H9 (cell line): Measurements from ENCODE around the gene ZNF407. TPM values are rescaled to one million over a fixed set of nuclear protein-coding genes. Genes with fewer than 3 reads are reported as not detected.

Experiments used
- DNase-seq: peaks from one replicate; pipeline ENCODE4 v3.0.0-alpha.2; 2017
- H2AFZ ChIP-seq: one replicate; pipeline ENCODE4 v1.6.1; 2013; ENCODE audit warnings: mild to moderate bottlenecking, low read length, control low read depth, moderate library complexity
- H2AK5ac ChIP-seq: 2 replicates; pipeline ENCODE4 v1.6.1; 2013; ENCODE audit warnings: low read length, control low read depth, mixed read lengths; ENCODE audit not compliant: insufficient read length
- H2BK120ac ChIP-seq: one replicate; pipeline ENCODE4 v1.6.1; 2013; ENCODE audit warnings: low read depth, mild to moderate bottlenecking, low read length, control low read depth, inconsistent platforms; ENCODE audit not compliant: poor library complexity, severe bottlenecking
- H2BK12ac ChIP-seq: 2 replicates; pipeline ENCODE4 v1.6.1; 2013; ENCODE audit warnings: low read length, control low read depth, mixed read lengths, low read depth; ENCODE audit not compliant: insufficient read length
- H2BK15ac ChIP-seq: 2 replicates; pipeline ENCODE4 v1.6.1; 2013; ENCODE audit warnings: low read depth, low read length, control low read depth
- H2BK20ac ChIP-seq: one replicate; pipeline ENCODE4 v1.6.1; 2013; ENCODE audit warnings: low read depth, mild to moderate bottlenecking, low read length, control low read depth, inconsistent platforms; ENCODE audit not compliant: poor library complexity, severe bottlenecking
- H2BK5ac ChIP-seq: 2 replicates; pipeline ENCODE4 v1.6.1; 2013; ENCODE audit warnings: low read length, control low read depth, mixed read lengths; ENCODE audit not compliant: insufficient read length
- H3K14ac ChIP-seq: 2 replicates; pipeline ENCODE4 v1.6.1; 2013; ENCODE audit warnings: low read length, control low read depth; ENCODE audit not compliant: insufficient read depth
- H3K18ac ChIP-seq: 2 replicates; pipeline ENCODE4 v1.6.1; 2013; ENCODE audit warnings: low read depth, mild to moderate bottlenecking, mixed read lengths, low read length, control low read depth; ENCODE audit not compliant: insufficient read length
- H3K23ac ChIP-seq: 2 replicates; pipeline ENCODE4 v1.6.1; 2013; ENCODE audit warnings: low read length, control low read depth, mixed read lengths, low read depth; ENCODE audit not compliant: insufficient read length
- H3K23me2 ChIP-seq: 2 replicates; pipeline ENCODE4 v1.6.1; 2013; ENCODE audit warnings: low read depth, mild to moderate bottlenecking, mixed read lengths, low read length, control low read depth; ENCODE audit not compliant: insufficient read length, poor library complexity, severe bottlenecking
- H3K27ac ChIP-seq: 2 replicates; pipeline ENCODE4 v1.5.1; 2013; ENCODE audit warnings: low read length, control low read depth, mixed read lengths, low read depth; ENCODE audit not compliant: insufficient read length
- H3K27me3 ChIP-seq: 2 replicates; pipeline ENCODE4 v1.6.1; 2013; ENCODE audit warnings: low read length, control low read depth, inconsistent platforms; ENCODE audit not compliant: insufficient read depth
- H3K4ac ChIP-seq: 2 replicates; pipeline ENCODE4 v1.6.1; 2013; ENCODE audit warnings: low read depth, mild to moderate bottlenecking, control low read depth, inconsistent platforms, low read length, moderate library complexity
- H3K4me1 ChIP-seq: 2 replicates; pipeline ENCODE4 v1.6.1; 2013; ENCODE audit warnings: low read length, control low read depth, inconsistent platforms; ENCODE audit not compliant: insufficient read depth
- H3K4me2 ChIP-seq: 2 replicates; pipeline ENCODE4 v1.6.1; 2013; ENCODE audit warnings: low read length, control low read depth, mixed read lengths; ENCODE audit not compliant: insufficient read length, insufficient read depth
- H3K56ac ChIP-seq: 2 replicates; pipeline ENCODE4 v1.6.1; 2013; ENCODE audit warnings: low read depth, mild to moderate bottlenecking, mixed read lengths, low read length, control low read depth; ENCODE audit not compliant: insufficient read length
- H3K79me1 ChIP-seq: 2 replicates; pipeline ENCODE4 v1.6.1; 2013; ENCODE audit warnings: low read depth, mild to moderate bottlenecking, moderate library complexity, low read length, control low read depth, inconsistent platforms; ENCODE audit not compliant: insufficient read depth, poor library complexity, severe bottlenecking
- H3K79me2 ChIP-seq: 2 replicates; pipeline ENCODE4 v1.6.1; 2013; ENCODE audit warnings: low read length, control low read depth, inconsistent platforms; ENCODE audit not compliant: insufficient read depth
- H3K9ac ChIP-seq: 2 replicates; pipeline ENCODE4 v1.6.1; 2013; ENCODE audit warnings: low read length, control low read depth, mixed read lengths; ENCODE audit not compliant: insufficient read length; ENCODE audit errors: extremely low read depth
- H3K9me3 ChIP-seq: one replicate; pipeline ENCODE4 v1.6.1; 2013; ENCODE audit warnings: low read depth, low read length, inconsistent platforms; ENCODE audit not compliant: control insufficient read depth
- H3T11ph ChIP-seq: one replicate; pipeline ENCODE4 v1.6.1; 2013; ENCODE audit warnings: mild to moderate bottlenecking, low read length, control low read depth, inconsistent platforms
- H4K20me1 ChIP-seq: one replicate; pipeline ENCODE4 v1.6.1; 2013; ENCODE audit not compliant: control insufficient read depth, insufficient read length, insufficient read depth
- H4K5ac ChIP-seq: 2 replicates; pipeline ENCODE4 v1.6.1; 2013; ENCODE audit warnings: low read depth, mild to moderate bottlenecking, mixed read lengths, low read length, control low read depth; ENCODE audit not compliant: insufficient read length
- H4K8ac ChIP-seq: replicated peaks from 2 replicates; pipeline ENCODE4 v1.6.1; 2013; ENCODE audit warnings: low read length, control low read depth, mixed read lengths, low read depth; ENCODE audit not compliant: insufficient read length
- H4K91ac ChIP-seq: 2 replicates; pipeline ENCODE4 v1.6.1; 2013; ENCODE audit warnings: low read depth, mild to moderate bottlenecking, moderate library complexity, mixed read lengths, low read length, control low read depth; ENCODE audit not compliant: insufficient read length
- H3K27ac Mint-ChIP-seq, 3 experiments: 2 replicates in 2 of 3; 3 replicates in 1 of 3; pipeline ENCODE4 v1.8.0; 2020 to 2021; ENCODE audit warnings: mixed read lengths in 3 of 3, mild to moderate bottlenecking in 1 of 3, moderate library complexity in 1 of 3
- H3K27me3 Mint-ChIP-seq: 2 replicates; pipeline ENCODE4 v1.8.0; 2021; ENCODE audit warnings: low read depth, mild to moderate bottlenecking, moderate library complexity, mixed read lengths
- H3K36me3 Mint-ChIP-seq, 3 experiments: 2 replicates in 2 of 3; 3 replicates in 1 of 3; pipeline ENCODE4 v1.8.0; 2020 to 2021; ENCODE audit warnings: low read depth in 3 of 3, mixed read lengths in 3 of 3; ENCODE audit not compliant: insufficient read depth in 1 of 3
- H3K4me1 Mint-ChIP-seq, 2 experiments: 2 replicates each; pipeline ENCODE4 v1.8.0; 2020; ENCODE audit warnings: mixed read lengths in 2 of 2
- H3K4me3 Mint-ChIP-seq, 2 experiments: 2 replicates in 1 of 2; 3 replicates in 1 of 2; pipeline ENCODE4 v1.8.0; 2020 to 2021; ENCODE audit warnings: mild to moderate bottlenecking in 2 of 2, mixed read lengths in 2 of 2, moderate library complexity in 1 of 2
- H3K9me3 Mint-ChIP-seq, 2 experiments: 2 replicates in 1 of 2; 3 replicates in 1 of 2; pipeline ENCODE4 v1.8.0; 2020; ENCODE audit warnings: mild to moderate bottlenecking in 2 of 2, mixed read lengths in 2 of 2, moderate library complexity in 1 of 2
- WGBS: extraction: QIAGEN DNeasy Blood & Tissue Kit; methylation state at CpG from one replicate; pipeline ENCODE4 v1.1.7; 2013; ENCODE audit warnings: missing lambda C conversion rate, low lambda C conversion rate, mixed read lengths; ENCODE audit not compliant: insufficient read length; ENCODE audit errors: extremely low coverage; 5-methylcytosine and 5-hydroxymethylcytosine counted together
- total RNA-seq: library from RNA; stranded (reverse); gene quantifications from 2 replicates; pipeline ENCODE4 v1.2.1, GENCODE V29; 2021
- TF ChIP-seq, protein P1 (sequence below): fragments of 200-600 bp; sonication (generic); conservative IDR thresholded peaks from 3 replicates; pipeline ENCODE4 v1.8.0; 2021; ENCODE audit warnings: antibody characterized with exemption, mild to moderate bottlenecking

ZNF407 gene
- total RNA-seq, 1 experiment from 2014 or later: 8.7 TPM

DNA sequence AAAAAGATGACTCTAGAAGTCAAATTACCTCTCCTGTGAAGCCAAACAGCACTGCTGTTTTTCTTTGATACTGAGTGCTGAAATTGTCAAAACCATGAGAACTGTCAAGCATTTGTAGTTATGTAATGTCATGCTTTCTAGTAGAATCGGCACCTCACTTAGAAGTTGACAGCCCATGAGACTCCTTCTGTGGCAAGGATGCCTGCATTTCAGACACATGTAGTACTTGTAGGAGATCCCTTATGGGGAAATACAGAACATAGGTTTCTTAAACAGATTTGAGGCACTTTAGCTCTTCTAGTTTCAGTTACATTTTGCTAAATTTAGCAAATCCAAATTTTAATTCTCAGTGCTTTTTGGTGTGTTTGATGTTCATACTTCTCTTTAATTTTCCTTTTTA, 15.7 kb downstream of the ZNF407 start:
- no peak overlapping the region for H3K27ac ChIP-seq
- no peak for DNase-seq
- no peak overlapping the region for H3K18ac ChIP-seq
- no peak overlapping the region for H2BK20ac ChIP-seq
- no peak overlapping the region for H4K5ac ChIP-seq
- no peak overlapping the region for H2BK12ac ChIP-seq
- Mint-ChIP-seq H3K27ac (no peak overlapping the region), H3K9me3 (no peaks in the 10 kb centered on the region; a peak in 1 of 5 replicates), H3K4me1 (peaks cover 2 to 3% of the 10 kb centered on the region in 2 experiments; a peak in 2 of 4 replicates), H3K4me3 (no peak overlapping the region), H3K36me3 (no peaks in the 10 kb centered on the region), H3K27me3 (no peaks in the 10 kb centered on the region)
- H3K4me2 ChIP-seq: no peak overlapping the region
- H2AK5ac ChIP-seq: no peak overlapping the region
- H2BK5ac ChIP-seq: no peak overlapping the region
- no peak overlapping the region for H2BK15ac ChIP-seq
- H3K4me1 ChIP-seq: no peaks in the 10 kb centered on the region
- no peak overlapping the region for H3K23ac ChIP-seq
- H3T11ph ChIP-seq: no peak overlapping the region
- H3K14ac ChIP-seq: no peak overlapping the region
- H4K91ac ChIP-seq: no peak overlapping the region
- no CpG with 5 or more reads among the region's 1 CpG for WGBS
- TF ChIP-seq, protein P1, sequence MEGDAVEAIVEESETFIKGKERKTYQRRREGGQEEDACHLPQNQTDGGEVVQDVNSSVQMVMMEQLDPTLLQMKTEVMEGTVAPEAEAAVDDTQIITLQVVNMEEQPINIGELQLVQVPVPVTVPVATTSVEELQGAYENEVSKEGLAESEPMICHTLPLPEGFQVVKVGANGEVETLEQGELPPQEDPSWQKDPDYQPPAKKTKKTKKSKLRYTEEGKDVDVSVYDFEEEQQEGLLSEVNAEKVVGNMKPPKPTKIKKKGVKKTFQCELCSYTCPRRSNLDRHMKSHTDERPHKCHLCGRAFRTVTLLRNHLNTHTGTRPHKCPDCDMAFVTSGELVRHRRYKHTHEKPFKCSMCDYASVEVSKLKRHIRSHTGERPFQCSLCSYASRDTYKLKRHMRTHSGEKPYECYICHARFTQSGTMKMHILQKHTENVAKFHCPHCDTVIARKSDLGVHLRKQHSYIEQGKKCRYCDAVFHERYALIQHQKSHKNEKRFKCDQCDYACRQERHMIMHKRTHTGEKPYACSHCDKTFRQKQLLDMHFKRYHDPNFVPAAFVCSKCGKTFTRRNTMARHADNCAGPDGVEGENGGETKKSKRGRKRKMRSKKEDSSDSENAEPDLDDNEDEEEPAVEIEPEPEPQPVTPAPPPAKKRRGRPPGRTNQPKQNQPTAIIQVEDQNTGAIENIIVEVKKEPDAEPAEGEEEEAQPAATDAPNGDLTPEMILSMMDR: no peak
- H2BK120ac ChIP-seq: no peak overlapping the region
- H4K8ac ChIP-seq: no peak overlapping the region
- H3K4ac ChIP-seq: no peak overlapping the region
- no peak overlapping the region for H3K9ac ChIP-seq
- H3K23me2 ChIP-seq: no peaks in the 10 kb centered on the region
- no peak overlapping the region for H3K56ac ChIP-seq
- H3K79me1 ChIP-seq: no peaks in the 10 kb centered on the region
- no peaks in the 10 kb centered on the region for H3K27me3 ChIP-seq
- H2AFZ ChIP-seq: no peak overlapping the region
- H4K20me1 ChIP-seq: no peaks in the 10 kb centered on the region
- H3K79me2 ChIP-seq: no peaks in the 10 kb centered on the region
- H3K9me3 ChIP-seq: no peaks in the 10 kb centered on the region
